Fibroblast of pulmonary artery (primary cell): ENCODE results near the gene ANTXRL.
"Not testable (repeated sequence)": the region's sequence is repeated elsewhere in the genome, so short reads cannot be mapped to it uniquely, and the experiment has no call there.

Experiments used
- DNase-seq: peaks from one replicate; pipeline ENCODE4 v3.0.0-alpha.2; 2010; ENCODE audit warnings: low read depth
- H3K4me3 ChIP-seq: replicated peaks from 2 replicates; pipeline ENCODE4 v1.5.1; 2011; ENCODE audit warnings: low read depth, mild to moderate bottlenecking, control low read depth, low read length, moderate library complexity
- TF ChIP-seq, protein P1 (sequence below): IDR thresholded peaks from 2 replicates; pipeline ENCODE4 v1.5.1; 2011; ENCODE audit warnings: mild to moderate bottlenecking, control low read depth, low read length, inconsistent platforms; ENCODE audit errors: missing control alignments

ANTXRL gene

GRCh38 chr10:46291817-46292572, 5.2 kb downstream of the ANTXRL start:
- TF ChIP-seq, protein P1, sequence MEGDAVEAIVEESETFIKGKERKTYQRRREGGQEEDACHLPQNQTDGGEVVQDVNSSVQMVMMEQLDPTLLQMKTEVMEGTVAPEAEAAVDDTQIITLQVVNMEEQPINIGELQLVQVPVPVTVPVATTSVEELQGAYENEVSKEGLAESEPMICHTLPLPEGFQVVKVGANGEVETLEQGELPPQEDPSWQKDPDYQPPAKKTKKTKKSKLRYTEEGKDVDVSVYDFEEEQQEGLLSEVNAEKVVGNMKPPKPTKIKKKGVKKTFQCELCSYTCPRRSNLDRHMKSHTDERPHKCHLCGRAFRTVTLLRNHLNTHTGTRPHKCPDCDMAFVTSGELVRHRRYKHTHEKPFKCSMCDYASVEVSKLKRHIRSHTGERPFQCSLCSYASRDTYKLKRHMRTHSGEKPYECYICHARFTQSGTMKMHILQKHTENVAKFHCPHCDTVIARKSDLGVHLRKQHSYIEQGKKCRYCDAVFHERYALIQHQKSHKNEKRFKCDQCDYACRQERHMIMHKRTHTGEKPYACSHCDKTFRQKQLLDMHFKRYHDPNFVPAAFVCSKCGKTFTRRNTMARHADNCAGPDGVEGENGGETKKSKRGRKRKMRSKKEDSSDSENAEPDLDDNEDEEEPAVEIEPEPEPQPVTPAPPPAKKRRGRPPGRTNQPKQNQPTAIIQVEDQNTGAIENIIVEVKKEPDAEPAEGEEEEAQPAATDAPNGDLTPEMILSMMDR = no peak
- DNase-seq = no peak
- no peak overlapping the region for H3K4me3 ChIP-seq

GRCh38 chr10:46292573-46293023, 5.8 kb downstream of the ANTXRL start:
- TF ChIP-seq, protein P1 = no peak
- no peak overlapping the region for H3K4me3 ChIP-seq
- DNase-seq = no peak

DNA sequence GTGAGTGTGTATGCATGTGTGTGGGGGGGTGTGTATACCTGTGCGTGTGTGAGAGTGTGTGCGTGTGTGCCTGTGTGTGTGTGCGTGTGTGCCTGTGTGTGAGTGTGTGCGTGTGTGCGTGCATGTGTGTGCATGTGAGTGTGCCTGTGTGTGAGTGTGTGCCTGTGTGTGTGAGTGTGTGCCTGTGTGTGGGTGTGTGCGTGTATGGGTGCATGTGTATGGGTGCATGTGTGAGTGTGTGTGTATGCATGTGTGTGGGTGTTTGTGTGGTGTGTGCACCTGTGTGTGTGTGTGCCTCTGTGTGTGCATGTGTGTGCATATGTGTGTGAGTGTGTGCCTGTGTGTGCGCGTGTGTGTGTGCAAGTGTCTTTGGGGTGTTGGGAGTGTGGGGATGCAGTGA, 6.4 kb downstream of the ANTXRL start:
- DNase-seq = no peak
- TF ChIP-seq, protein P1 = no peak
- no peak overlapping the region for H3K4me3 ChIP-seq

DNA sequence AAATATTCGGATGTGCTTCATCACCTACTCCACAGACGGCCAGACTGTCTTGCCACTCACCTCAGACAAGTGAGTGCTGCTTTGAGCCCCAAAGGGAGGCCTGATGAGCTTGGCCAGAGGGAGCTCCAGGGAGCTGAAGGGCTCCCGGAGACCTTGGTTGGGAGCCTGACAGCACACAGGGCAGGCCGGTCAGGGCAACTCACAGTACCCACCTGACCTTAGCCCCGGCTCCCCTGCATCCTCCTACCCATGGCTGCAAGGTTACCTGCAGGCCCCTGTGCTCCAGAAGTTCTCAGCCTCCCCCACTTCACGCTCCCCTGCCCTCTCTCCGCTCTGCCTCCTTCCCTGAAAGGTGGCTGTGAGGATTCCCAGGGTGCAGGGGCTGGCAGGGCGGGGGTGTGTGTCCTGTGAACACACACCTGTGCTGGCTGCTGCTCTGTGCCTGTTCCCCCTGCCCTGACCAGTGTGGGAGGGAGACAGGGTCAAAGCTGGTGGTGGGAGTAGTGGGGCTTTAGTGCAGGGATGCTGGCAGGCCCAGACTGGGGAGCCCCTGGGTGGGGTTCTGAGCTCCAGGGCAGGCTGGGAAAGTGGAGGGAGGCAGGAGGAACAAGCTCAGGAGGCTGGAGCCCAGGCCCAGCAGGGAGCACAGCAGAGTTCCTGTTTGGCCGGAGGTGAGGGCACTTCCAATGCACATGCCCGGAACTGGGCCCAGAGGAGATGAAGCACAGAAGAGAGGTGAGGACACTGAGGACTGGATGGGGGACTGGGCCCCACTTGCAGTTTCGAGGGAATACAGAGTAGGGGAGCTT, 7.2 kb downstream of the ANTXRL start:
- TF ChIP-seq, protein P1 = peak; percentile 29
- no peak overlapping the region for H3K4me3 ChIP-seq
- no peak for DNase-seq

DNA sequence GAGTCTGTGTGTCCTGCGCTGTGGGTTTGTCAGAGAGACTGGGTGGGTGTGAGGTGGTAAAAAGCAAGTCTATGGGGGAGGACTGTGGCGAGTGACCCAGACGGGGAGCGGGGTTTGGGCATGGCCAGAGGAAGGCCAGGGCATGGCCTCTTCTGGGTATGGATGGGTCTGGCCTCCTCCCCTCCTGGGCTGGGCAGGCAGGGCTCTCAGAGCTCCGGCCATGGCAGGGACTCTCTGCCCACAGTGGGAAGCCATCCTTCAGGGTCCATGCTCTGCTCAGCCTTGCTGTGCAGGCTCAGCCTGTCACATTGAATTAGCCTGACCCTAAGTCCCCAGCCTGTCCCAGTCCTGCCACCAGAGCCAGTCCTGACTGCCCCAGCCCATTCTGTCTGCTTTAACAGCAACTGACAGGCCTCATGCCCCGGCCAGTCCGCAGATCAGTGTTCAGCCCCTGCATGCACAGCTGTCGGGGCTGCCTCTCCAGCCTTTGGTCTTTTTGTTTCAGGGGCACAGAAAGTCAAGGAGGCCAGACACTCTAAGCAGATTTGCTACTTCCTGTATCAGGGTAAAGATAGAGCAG, 7.9 kb downstream of the ANTXRL start:
- DNase-seq = no peak
- no peak overlapping the region for H3K4me3 ChIP-seq
- TF ChIP-seq, protein P1 = no peak

DNA sequence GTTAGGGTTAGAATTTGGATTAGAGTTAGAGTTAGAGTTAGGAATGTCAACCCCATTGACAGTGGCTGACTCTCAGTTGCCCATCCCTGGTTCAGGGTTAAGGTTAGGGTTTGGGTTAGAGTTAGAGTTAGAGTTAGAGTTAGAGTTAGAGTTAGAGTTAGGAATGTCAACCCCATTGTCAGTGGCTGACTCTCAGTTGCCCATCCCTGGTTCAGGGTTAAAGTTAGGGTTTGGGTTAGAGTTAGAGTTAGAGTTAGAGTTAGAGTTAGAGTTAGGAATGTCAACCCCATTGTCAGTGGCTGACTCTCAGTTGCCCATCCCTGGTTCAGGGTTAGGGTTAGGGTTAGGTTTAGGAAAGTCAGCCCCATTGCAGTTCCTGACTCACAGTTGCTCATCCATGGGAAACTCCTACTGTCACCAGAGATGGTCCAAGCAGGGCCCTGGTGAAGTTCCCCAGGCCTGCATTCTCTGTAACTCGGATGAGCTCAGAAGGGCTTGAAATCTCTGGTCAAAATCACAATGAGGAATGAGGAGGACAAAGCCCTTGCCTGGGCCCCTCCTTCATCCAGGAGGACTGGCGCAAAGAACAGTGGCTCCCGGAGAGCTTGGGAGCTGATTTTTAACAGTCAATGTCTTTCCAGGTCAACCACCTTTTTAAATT, 8.7 kb downstream of the ANTXRL start:
- not testable (repeated sequence) for DNase-seq, H3K4me3 ChIP-seq

GRCh38 chr10:46296086-46296485, 9.3 kb downstream of the ANTXRL start:
- not testable (repeated sequence) for DNase-seq, H3K4me3 ChIP-seq
